Left lung (tissue), 10 donors: ENCODE results near the gene CCDC167. TPM values are rescaled to one million over a fixed set of nuclear protein-coding genes. Genes with fewer than 3 reads are reported as not detected.

Experiments
- ATAC-seq: fragments of 200-7000 bp; cut with Tn5 transposase; one replicate; pipeline ENCODE4 v1.9.1; 2020; ENCODE audit warnings: moderate library complexity
- DNase-seq, 4 donors: peaks; one replicate each; pipeline ENCODE4 v3.0.0-alpha.2; 2013 to 2020
- H3K27ac ChIP-seq, 2 donors: fragments of 200-600 bp; sonication (generic) in 1 of 2; one replicate each; pipeline versions ENCODE4 v1.5.0 to v1.8.0; 2020 to 2021
- H3K27me3 ChIP-seq, 2 donors: fragments of 200-600 bp; sonication (generic) in 1 of 2; one replicate each; pipeline versions ENCODE4 v1.5.0 to v1.8.0; 2020 to 2021
- H3K36me3 ChIP-seq, 2 donors: fragments of 200-600 bp; sonication (generic) in 1 of 2; one replicate each; pipeline versions ENCODE4 v1.5.0 to v1.8.0; 2020 to 2021
- H3K4me1 ChIP-seq, 2 donors: fragments of 200-600 bp; one replicate each; pipeline ENCODE4 v1.8.0; 2021
- H3K4me3 ChIP-seq, 2 donors: fragments of 200-600 bp; sonication (generic) in 1 of 2; one replicate each; pipeline versions ENCODE4 v1.5.0 to v1.8.0; 2020 to 2021; ENCODE audit warnings: mild to moderate bottlenecking in 1 of 2
- H3K9me3 ChIP-seq, 2 donors: fragments of 200-600 bp; sonication (generic) in 1 of 2; one replicate each; pipeline versions ENCODE4 v1.5.0 to v1.8.0; 2020 to 2021
- intact Hi-C, 2 donors: fragments of 100-400 bp; cut with DNase I; formaldehyde crosslinking; loops; one replicate each; pipeline versions ENCODE4 v1.11.2 to v1.14.2; 2022
- polyA plus RNA-seq, 6 donors: library from polyadenylated mRNA; unstranded; fragments of 120-200 nt; gene quantifications; one replicate each; pipeline ENCODE4 v1.2.1, GENCODE V29; 2013; ENCODE audit not compliant: insufficient read length in 6 of 6
- total RNA-seq, 2 donors: library from RNA; stranded (reverse); fragmentation: NEBNext Ultra II Directional; extraction: Animal tissue kit (Norgen Biotek cat#: 25700); gene quantifications; one replicate each; pipeline ENCODE4 v1.2.1, GENCODE V29; 2021
- TF ChIP-seq, protein P1 (sequence below), 2 donors: fragments of 200-600 bp; sonication (generic) in 1 of 2; IDR thresholded peaks; one replicate each; pipeline versions ENCODE4 v1.5.0 to v1.8.0; 2021; ENCODE audit warnings: antibody characterized with exemption in 2 of 2
- donor health status: DM: no; HTN: yes; CAD: no.
- donor health status: DM: no; HTN: no; CAD: no.

The CCDC167 gene
- total and polyA plus RNA-seq, 8 donors = 18.2 to 25.2 (median 23.7) TPM

DNA sequence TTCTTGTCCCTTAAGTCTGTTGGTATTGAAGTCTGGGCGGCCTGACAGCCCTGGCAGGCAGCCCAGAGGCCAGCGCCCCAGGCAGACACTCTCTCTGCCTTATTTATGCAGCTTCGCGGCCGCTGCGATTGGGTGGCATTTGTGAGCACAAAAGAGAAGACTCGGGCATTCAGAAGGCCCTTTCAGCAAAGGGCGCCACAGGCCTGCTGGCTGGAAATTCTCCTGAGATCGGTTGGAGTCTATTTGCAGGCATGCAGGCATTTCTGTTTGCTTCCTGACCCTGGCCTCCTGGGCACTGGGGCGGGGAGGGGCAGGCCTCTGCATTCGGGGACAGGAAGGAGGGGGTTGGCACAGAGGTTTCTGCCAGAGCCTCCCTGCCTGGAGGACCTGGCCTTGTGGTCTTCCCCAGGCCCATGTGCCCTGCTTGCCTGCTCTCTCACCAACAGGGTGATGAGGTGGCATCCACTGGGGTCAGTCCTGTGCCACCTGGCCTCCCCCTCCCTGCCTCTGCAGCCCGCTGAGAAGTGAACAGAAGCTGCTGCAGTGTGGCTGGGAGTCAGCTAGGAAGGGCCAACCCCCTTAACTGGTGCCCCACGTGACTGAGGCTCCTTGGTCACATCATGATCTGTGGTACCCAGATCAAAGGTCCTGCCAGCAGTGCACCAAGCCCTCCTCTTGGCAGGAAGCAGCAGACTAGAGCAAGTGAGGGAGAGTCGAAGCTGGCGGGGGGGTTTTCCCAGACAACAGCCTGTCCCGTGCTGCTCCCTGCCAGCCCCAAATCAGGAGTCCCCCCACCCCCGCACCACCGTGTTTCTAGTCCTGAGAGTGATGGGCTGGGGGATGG, 16.6 kb upstream of the CCDC167 start:
- Histone ChIP-seq H3K27ac (peak overlapping the region in 1 of 2 donors; percentile 35), H3K9me3 (no peaks in the 10 kb centered on the region), H3K4me1 (peaks cover 0 to 11% of the 10 kb centered on the region in 2 donors), H3K4me3 (no peak overlapping the region), H3K36me3 (no peaks in the 10 kb centered on the region), H3K27me3 (peaks cover 7 to 70% of the 10 kb centered on the region in 2 donors)
- intact Hi-C loops = no loop called here
- TF ChIP-seq, protein P1, sequence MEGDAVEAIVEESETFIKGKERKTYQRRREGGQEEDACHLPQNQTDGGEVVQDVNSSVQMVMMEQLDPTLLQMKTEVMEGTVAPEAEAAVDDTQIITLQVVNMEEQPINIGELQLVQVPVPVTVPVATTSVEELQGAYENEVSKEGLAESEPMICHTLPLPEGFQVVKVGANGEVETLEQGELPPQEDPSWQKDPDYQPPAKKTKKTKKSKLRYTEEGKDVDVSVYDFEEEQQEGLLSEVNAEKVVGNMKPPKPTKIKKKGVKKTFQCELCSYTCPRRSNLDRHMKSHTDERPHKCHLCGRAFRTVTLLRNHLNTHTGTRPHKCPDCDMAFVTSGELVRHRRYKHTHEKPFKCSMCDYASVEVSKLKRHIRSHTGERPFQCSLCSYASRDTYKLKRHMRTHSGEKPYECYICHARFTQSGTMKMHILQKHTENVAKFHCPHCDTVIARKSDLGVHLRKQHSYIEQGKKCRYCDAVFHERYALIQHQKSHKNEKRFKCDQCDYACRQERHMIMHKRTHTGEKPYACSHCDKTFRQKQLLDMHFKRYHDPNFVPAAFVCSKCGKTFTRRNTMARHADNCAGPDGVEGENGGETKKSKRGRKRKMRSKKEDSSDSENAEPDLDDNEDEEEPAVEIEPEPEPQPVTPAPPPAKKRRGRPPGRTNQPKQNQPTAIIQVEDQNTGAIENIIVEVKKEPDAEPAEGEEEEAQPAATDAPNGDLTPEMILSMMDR (IDR thresholded peaks at IDR 0.05) = no peak
- peak in 3 of 4 donors; percentile 40 to 82 (median 62) for DNase-seq
- peak; percentile 87 for ATAC-seq

DNA sequence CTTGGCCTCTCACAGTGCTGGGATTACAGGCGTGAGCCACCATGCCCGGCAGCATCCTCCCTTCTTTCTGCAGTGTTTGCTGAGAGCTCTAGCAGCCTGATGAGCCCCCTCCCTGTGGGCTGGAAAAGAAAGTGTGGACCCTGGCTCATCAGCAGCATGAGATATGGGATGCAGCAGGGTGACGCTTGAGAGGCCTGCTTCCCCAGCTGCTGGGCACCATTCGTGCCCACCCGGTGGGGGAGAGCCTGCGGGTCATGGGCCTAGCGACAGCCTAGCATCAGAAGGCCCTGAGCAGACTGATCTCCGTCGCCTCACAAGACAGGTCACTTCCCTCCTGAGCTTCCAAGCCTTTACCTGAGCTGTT, 16.0 kb upstream of the CCDC167 start:
- TF ChIP-seq, protein P1 (IDR thresholded peaks at IDR 0.05) = no peak
- H3K4me3 ChIP-seq = no peak overlapping the region
- intact Hi-C loops = no loop called here
- no peaks in the 10 kb centered on the region for H3K9me3 ChIP-seq
- peaks cover 0 to 11% of the 10 kb centered on the region in 2 donors for H3K4me1 ChIP-seq
- DNase-seq = no peak
- peaks cover 7 to 70% of the 10 kb centered on the region in 2 donors for H3K27me3 ChIP-seq
- H3K36me3 ChIP-seq = no peaks in the 10 kb centered on the region
- H3K27ac ChIP-seq = peak overlapping the region in 1 of 2 donors; percentile 35
- ATAC-seq = no peak

DNA sequence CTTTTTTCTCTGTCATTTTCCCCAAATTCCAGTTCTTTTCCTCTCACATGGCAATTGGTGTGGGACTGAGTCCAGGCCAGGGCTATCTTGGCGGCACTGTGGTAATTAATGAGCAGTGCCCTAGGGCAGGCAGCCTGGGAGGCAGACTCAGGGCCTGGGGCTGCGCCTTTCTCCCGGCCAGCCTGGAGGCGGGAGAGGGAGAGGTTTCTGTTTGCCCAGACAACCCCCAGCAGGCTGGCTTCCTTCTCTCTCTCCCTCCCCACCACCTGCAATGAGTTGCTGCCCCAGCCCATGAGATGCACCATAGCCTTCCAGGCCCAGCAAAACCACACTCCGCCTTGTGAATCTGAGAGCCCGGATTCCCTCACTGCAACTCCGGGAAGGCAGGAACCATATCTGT, 15.1 kb upstream of the CCDC167 start:
- intact Hi-C loops = no loop called here
- DNase-seq = no peak
- Histone ChIP-seq H3K36me3 (no peaks in the 10 kb centered on the region), H3K4me1 (peaks cover 0 to 11% of the 10 kb centered on the region in 2 donors), H3K9me3 (no peaks in the 10 kb centered on the region), H3K27me3 (peaks cover 7 to 66% of the 10 kb centered on the region in 2 donors), H3K27ac (no peak overlapping the region), H3K4me3 (no peak overlapping the region)
- TF ChIP-seq, protein P1 (IDR thresholded peaks at IDR 0.05) = no peak
- no peak for ATAC-seq

DNA sequence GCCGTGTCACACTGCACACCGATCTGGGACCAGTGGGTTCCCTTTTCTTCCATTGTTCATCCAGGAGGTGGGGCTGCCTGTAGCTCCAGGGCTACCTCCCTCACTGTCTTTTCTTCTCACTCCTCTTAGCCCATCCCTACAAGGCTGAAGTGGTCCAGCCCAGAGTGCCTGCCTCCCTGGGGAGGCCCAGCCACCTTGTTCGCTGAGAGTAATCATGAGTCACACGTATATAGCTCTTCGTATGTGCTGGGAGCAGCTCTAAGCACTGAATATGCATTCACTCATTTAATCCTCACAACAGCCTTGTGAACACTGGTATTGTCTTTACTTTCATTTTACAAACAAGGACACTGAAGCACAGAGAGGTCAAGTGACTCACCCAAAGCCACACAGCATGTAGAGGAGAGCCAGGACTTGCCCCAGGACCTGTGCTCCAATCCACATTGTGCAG, 14.7 kb upstream of the CCDC167 start:
- no peaks in the 10 kb centered on the region for H3K9me3 ChIP-seq
- DNase-seq (no peak), ATAC-seq (no peak)
- TF ChIP-seq, protein P1 (IDR thresholded peaks at IDR 0.05) = no peak
- intact Hi-C loops = no loop called here
- no peak overlapping the region for H3K4me3 ChIP-seq
- no peaks in the 10 kb centered on the region for H3K36me3 ChIP-seq
- H3K27me3 ChIP-seq = peaks cover 7 to 66% of the 10 kb centered on the region in 2 donors
- peaks cover 0 to 11% of the 10 kb centered on the region in 2 donors for H3K4me1 ChIP-seq
- H3K27ac ChIP-seq = no peak overlapping the region

DNA sequence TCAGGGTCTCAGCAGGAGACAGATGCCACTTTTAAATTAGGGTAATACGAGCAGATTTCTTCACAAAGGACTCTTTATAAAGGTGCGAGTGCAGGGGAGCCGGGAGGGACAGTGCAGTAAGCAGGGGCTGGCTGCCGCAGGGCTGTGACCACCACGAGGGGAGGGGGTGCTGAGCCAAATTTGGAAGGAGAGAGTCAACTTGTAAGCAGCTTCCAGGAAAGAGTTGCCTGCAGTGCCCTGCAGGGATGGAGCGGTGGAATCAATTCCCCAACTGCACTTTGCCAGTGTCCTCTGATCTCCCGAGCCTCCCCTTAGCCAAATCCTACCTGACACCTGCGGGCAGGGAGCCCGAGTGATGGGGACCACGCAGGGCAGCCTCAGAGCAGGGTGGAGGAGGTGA, 13.9 kb upstream of the CCDC167 start:
- intact Hi-C loops = no loop called here
- H3K27ac ChIP-seq = no peak overlapping the region
- no peak for DNase-seq
- no peaks in the 10 kb centered on the region for H3K36me3 ChIP-seq
- H3K9me3 ChIP-seq = no peaks in the 10 kb centered on the region
- peaks cover 0 to 11% of the 10 kb centered on the region in 2 donors for H3K4me1 ChIP-seq
- TF ChIP-seq, protein P1 (IDR thresholded peaks at IDR 0.05) = no peak
- H3K4me3 ChIP-seq = no peak overlapping the region
- H3K27me3 ChIP-seq = peaks cover 7 to 66% of the 10 kb centered on the region in 2 donors
- no peak for ATAC-seq
